HEK293 (cell line): ENCODE data around the gene ADGRD2.
A peak's percentile ranks its signal among the peaks of the same experiment; 100 is the strongest.

ENCODE experiments used
- CTCF ChIA-PET: fragments of 350-600 bp; formaldehyde crosslinking; extraction: SDS; loops from one replicate; lab custom pipeline; 2021; ENCODE audit warnings: antibody characterized with exemption; lab: Yijun Ruan, JAX
- POLR2A ChIA-PET: fragments of 300-600 bp; formaldehyde crosslinking; extraction: SDS; loops from one replicate; lab custom pipeline; 2020; ENCODE audit warnings: antibody characterized with exemption, inconsistent platforms; lab: Yijun Ruan, JAX
- H3K27ac ChIP-seq: fragments of 200-500 bp; sonication (Bioruptor generic); 2 replicates; pipeline ENCODE4 v1.5.1; 2014; ENCODE audit warnings: low read depth, low read length, control low read depth, inconsistent platforms; ENCODE audit errors: extremely low read depth
- H3K36me3 ChIP-seq, 2 experiments: fragments of 200-500 bp in 1 of 2; sonication (Bioruptor generic) in 1 of 2; 1 replicate in 1 of 2; 2 replicates in 1 of 2; pipeline ENCODE4 v1.5.1; 2014 to 2017; ENCODE audit warnings: inconsistent platforms in 2 of 2, low read length in 2 of 2; ENCODE audit not compliant: control insufficient read depth in 2 of 2, insufficient read depth in 1 of 2
- H3K4me1 ChIP-seq: fragments of 200-500 bp; sonication (Bioruptor generic); 2 replicates; pipeline ENCODE4 v1.5.1; 2014; ENCODE audit warnings: mild to moderate bottlenecking, low read length, inconsistent platforms; ENCODE audit not compliant: control insufficient read depth, insufficient read depth
- H3K4me3 ChIP-seq: 2 replicates; pipeline ENCODE4 v1.5.1; 2011; ENCODE audit warnings: low read depth, mild to moderate bottlenecking, control low read depth, low read length, moderate library complexity
- H3K9me3 ChIP-seq: fragments of 200-500 bp; sonication (Bioruptor generic); 2 replicates; pipeline ENCODE4 v1.5.1; 2014; ENCODE audit warnings: low read depth, low read length, inconsistent platforms; ENCODE audit not compliant: control insufficient read depth, insufficient read depth
- FEZF1 ChIP-seq: fragments of 450-650 bp; formaldehyde crosslinking; IDR thresholded peaks from 2 replicates; pipeline ENCODE4 v1.5.1; 2016; ENCODE audit warnings: missing biosample characterization, missing genetic modification characterization
- PRDM1 ChIP-seq: fragments of 450-650 bp; formaldehyde crosslinking; IDR thresholded peaks from 2 replicates; pipeline ENCODE4; 2016; ENCODE audit warnings: missing biosample characterization, missing genetic modification characterization
- PRDM2 ChIP-seq: fragments of 450-650 bp; formaldehyde crosslinking; IDR thresholded peaks from 2 replicates; pipeline ENCODE4 v1.5.1; 2016; ENCODE audit warnings: missing biosample characterization, missing genetic modification characterization, borderline replicate concordance
- TRIM28 ChIP-seq: IDR thresholded peaks from 2 replicates; pipeline ENCODE4 v1.6.1; 2011; ENCODE audit warnings: low read length, control low read depth, borderline replicate concordance
- ZBTB10 ChIP-seq: fragments of 450-650 bp; formaldehyde crosslinking; IDR thresholded peaks from 2 replicates; pipeline ENCODE4 v1.5.1; 2016; ENCODE audit warnings: missing biosample characterization, missing genetic modification characterization
- ZNF16 ChIP-seq: fragments of 450-650 bp; formaldehyde crosslinking; IDR thresholded peaks from 2 replicates; pipeline ENCODE4 v1.5.1; 2016; ENCODE audit warnings: low read depth, missing biosample characterization, missing genetic modification characterization
- ZNF19 ChIP-seq: fragments of 450-650 bp; formaldehyde crosslinking; IDR thresholded peaks from 2 replicates; pipeline ENCODE4; 2016; ENCODE audit warnings: missing biosample characterization, missing genetic modification characterization, low read depth
- ZNF350 ChIP-seq: fragments of 450-650 bp; formaldehyde crosslinking; IDR thresholded peaks from 2 replicates; pipeline ENCODE4 v1.5.0; 2017; ENCODE audit warnings: missing biosample characterization, mild to moderate bottlenecking, missing genetic modification characterization
- ZNF366 ChIP-seq: fragments of 450-650 bp; formaldehyde crosslinking; conservative IDR thresholded peaks from 2 replicates; pipeline ENCODE4 v1.5.1; 2016; ENCODE audit warnings: missing biosample characterization, missing genetic modification characterization
- ZNF433 ChIP-seq: fragments of 450-650 bp; formaldehyde crosslinking; IDR thresholded peaks from 2 replicates; pipeline ENCODE4 v1.5.1; 2016; ENCODE audit warnings: missing biosample characterization, missing genetic modification characterization, low read depth
- ZNF585B ChIP-seq: fragments of 450-650 bp; formaldehyde crosslinking; IDR thresholded peaks from 2 replicates; pipeline ENCODE4 v1.5.1; 2016; ENCODE audit warnings: missing biosample characterization, missing genetic modification characterization
- ZNF624 ChIP-seq: fragments of 450-650 bp; formaldehyde crosslinking; IDR thresholded peaks from 2 replicates; pipeline ENCODE4 v1.5.1; 2017; ENCODE audit warnings: missing biosample characterization, missing genetic modification characterization
- ZNF707 ChIP-seq: fragments of 450-650 bp; formaldehyde crosslinking; IDR thresholded peaks from 2 replicates; pipeline ENCODE4 v1.5.1; 2016; ENCODE audit warnings: missing biosample characterization, missing genetic modification characterization
- TF ChIP-seq, protein P1 (sequence below): fragments of 450-650 bp; formaldehyde crosslinking; IDR thresholded peaks from 2 replicates; pipeline ENCODE4 v1.5.1; 2017; ENCODE audit warnings: missing biosample characterization, missing genetic modification characterization

ADGRD2 gene

DNA sequence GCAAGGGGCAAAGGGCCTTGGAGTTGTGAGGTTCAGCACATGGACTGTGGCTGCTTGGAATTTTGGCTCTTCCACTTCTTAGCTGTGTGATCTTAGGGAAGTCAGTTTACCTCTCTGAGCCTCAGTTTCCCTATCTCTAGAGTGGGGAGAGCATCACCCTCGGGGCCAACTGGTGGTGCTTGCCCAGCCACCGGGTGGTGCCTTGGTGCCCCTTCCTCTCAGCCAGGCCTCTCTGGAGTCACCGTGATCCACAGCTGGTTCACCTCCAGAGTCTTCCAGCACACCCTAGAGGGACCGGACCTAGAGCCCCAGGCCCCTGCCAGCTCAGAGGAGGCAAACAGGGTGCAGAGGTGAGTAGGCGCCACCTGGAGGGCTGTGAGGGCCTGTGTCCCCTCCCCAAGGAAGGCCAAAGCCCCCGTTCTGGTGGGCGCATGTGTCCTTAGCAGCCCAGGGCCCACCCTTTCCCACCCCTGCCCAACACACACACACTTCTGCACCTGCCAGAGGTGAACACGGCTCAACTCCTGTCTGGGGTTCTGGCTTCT is 7.7 kb downstream of the ADGRD2 start (continued):
- no peak for TF ChIP-seq ZNF19 (tag by site-specific recombination)
- no peak for TF ChIP-seq ZNF624

GRCh38 chr9:124458441-124458840 is 8.2 kb downstream of the ADGRD2 start:
- TF ChIP-seq, protein P1, sequence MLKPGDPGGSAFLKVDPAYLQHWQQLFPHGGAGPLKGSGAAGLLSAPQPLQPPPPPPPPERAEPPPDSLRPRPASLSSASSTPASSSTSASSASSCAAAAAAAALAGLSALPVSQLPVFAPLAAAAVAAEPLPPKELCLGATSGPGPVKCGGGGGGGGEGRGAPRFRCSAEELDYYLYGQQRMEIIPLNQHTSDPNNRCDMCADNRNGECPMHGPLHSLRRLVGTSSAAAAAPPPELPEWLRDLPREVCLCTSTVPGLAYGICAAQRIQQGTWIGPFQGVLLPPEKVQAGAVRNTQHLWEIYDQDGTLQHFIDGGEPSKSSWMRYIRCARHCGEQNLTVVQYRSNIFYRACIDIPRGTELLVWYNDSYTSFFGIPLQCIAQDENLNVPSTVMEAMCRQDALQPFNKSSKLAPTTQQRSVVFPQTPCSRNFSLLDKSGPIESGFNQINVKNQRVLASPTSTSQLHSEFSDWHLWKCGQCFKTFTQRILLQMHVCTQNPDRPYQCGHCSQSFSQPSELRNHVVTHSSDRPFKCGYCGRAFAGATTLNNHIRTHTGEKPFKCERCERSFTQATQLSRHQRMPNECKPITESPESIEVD (tag by site-specific recombination), result no peak
- TF ChIP-seq ZBTB10 (tag by site-specific recombination), result no peak
- no peak for TF ChIP-seq ZNF707 (tag by site-specific recombination)
- no peak for TF ChIP-seq ZNF433
- TF ChIP-seq ZNF16 (tag by site-specific recombination), result no peak
- TF ChIP-seq FEZF1 (tag by site-specific recombination), result no peak
- no peak for TF ChIP-seq ZNF585B
- Histone ChIP-seq H3K36me3 (no peaks in the 10 kb centered on the region), H3K27ac (no peak overlapping the region), H3K9me3 (no peaks in the 10 kb centered on the region), H3K4me3 (no peak overlapping the region), H3K4me1 (no peaks in the 10 kb centered on the region)
- ChIA-PET CTCF (interaction anchor here (0.6 kb wide), 1 partner anchor 93 kb away, joined by 3 read pairs; no protein-coding TSS in a partner anchor), POLR2A (no interaction called here)

DNA sequence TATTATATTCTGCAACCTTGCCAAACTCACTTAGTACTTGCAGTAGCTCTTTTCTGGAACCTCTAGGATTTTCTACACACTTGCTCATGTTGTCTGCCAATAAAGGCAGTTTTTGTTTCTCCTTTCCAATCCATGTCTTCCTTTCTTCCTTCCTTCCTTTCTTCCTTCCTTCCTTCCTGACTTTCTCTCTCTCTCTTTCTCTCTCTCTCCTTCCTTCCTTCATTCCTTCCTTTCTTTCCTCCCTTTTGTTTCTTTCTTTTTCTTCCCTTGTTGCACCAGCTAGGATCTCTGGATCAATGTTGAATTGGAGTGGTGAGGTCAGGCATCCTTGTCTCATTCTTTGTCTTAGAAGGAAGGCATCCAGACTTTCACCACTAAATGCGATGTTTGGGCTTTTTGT is 12.5 kb downstream of the ADGRD2 start:
- H3K27ac ChIP-seq, result no peak overlapping the region
- CTCF ChIA-PET, result interaction anchor here (0.7 to 1.1 kb wide), 4 partner anchors 12 to 317 kb away, joined by 3 read pairs; no protein-coding TSS in a partner anchor
- H3K36me3 ChIP-seq, result no peaks in the 10 kb centered on the region
- H3K4me1 ChIP-seq, result no peaks in the 10 kb centered on the region
- no peak overlapping the region for H3K4me3 ChIP-seq
- POLR2A ChIA-PET, result interaction anchor here (0.5 to 0.6 kb wide), 2 partner anchors 9 to 32 kb away, joined by 3 to 6 read pairs; no protein-coding TSS in a partner anchor
- TF ChIP-seq PRDM2 (tag by site-specific recombination) (no peak), TRIM28 (no peak), ZNF366 (tag by site-specific recombination) (peak; percentile 80), PRDM1 (tag by site-specific recombination) (peak; percentile 61), ZNF350 (no peak)
- H3K9me3 ChIP-seq, result no peaks in the 10 kb centered on the region
